Measurements from ENCODE around the gene OSBPL2. TPM values are rescaled to one million over a fixed set of nuclear protein-coding genes. Genes with fewer than 3 reads are reported as not detected.

OSBPL2 gene
- total RNA-seq, 1 experiment from 2014 or later, result 115 TPM

DNA sequence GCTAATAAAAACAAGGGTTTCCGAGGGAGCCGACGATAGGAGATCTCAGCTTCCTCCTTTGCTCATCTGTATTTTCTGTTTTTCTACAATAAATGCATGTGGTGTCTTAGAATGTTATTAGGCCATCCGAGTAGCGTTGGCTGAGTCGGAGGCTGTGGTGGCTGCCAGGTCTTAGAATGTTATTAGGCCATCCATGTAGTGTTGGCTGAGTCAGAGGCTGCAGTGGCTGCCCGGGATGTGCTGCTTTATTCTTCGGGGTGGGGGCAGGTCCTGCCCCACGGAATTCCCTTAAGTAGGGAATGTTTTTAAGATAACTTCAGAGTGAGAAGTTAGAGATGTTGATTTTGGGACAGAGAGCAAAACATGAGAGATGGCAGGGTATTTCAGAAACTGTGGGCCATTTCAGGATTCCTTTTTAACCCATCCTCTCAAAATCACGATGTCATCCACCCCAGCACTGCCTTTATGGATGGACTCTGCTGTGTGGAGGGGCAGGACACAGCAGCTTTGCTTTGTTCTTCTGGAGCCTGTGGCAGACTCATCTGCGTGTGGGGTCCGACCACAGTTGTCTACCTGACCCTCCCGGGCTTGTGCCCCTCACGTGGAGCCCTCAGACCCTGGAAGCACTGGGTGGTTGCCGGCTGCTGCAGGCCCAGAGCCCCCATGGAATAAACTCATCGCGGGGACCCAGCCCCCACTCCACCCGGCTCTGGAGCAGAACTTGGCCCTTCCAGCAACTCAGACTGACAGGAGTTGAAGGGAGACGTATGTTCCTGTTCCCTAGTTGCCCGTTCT is 20.4 kb downstream of the OSBPL2 start:
- no peak overlapping the region for H3K27ac Mint-ChIP-seq (ENCODE audit: unreplicated experiment)
- H3K9me3 Mint-ChIP-seq (ENCODE audit: low read depth, unreplicated experiment), result no peaks in the 10 kb centered on the region
- H3K27me3 Mint-ChIP-seq (ENCODE audit: unreplicated experiment), result no peaks in the 10 kb centered on the region
- intact Hi-C loops (cut with micrococcal nuclease; ENCODE audit: unreplicated experiment), result no loop called here
- TF ChIP-seq, protein P1, sequence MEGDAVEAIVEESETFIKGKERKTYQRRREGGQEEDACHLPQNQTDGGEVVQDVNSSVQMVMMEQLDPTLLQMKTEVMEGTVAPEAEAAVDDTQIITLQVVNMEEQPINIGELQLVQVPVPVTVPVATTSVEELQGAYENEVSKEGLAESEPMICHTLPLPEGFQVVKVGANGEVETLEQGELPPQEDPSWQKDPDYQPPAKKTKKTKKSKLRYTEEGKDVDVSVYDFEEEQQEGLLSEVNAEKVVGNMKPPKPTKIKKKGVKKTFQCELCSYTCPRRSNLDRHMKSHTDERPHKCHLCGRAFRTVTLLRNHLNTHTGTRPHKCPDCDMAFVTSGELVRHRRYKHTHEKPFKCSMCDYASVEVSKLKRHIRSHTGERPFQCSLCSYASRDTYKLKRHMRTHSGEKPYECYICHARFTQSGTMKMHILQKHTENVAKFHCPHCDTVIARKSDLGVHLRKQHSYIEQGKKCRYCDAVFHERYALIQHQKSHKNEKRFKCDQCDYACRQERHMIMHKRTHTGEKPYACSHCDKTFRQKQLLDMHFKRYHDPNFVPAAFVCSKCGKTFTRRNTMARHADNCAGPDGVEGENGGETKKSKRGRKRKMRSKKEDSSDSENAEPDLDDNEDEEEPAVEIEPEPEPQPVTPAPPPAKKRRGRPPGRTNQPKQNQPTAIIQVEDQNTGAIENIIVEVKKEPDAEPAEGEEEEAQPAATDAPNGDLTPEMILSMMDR (IDR thresholded peaks at IDR 0.05; ENCODE audit: unreplicated experiment), result no peak
- BruUV-seq (replicated peaks), result no TSS peak
- CTCF ChIA-PET, result interaction anchor here (0.6 kb wide), 1 partner anchor 1022 kb away, joined by 4 read pairs; no protein-coding TSS in a partner anchor
- no peak for DNase-seq
- peaks cover 67% of the 10 kb centered on the region for H3K36me3 Mint-ChIP-seq (ENCODE audit: insufficient read depth, unreplicated experiment)
- H3K4me1 Mint-ChIP-seq (ENCODE audit: low read depth, unreplicated experiment), result peaks cover 8% of the 10 kb centered on the region
- no peak overlapping the region for H3K4me3 Mint-ChIP-seq (ENCODE audit: low read depth, unreplicated experiment)

DNA sequence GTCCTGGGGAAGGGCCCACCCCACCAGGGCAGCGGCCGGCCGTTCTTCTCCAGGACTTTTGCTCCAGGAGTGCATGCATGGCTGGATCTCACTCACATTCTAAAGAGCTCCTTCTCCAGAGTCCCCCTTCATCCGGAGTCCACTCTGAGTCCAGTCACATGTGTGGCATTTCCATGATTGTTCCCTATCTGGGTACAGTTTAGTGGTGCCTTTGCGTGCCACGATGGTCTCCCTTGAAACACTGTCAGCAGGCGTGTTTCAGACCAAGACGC is 20.9 kb downstream of the OSBPL2 start:
- no peak overlapping the region for H3K4me3 Mint-ChIP-seq (ENCODE audit: low read depth, unreplicated experiment)
- BruUV-seq (replicated peaks), result no TSS peak

DNA sequence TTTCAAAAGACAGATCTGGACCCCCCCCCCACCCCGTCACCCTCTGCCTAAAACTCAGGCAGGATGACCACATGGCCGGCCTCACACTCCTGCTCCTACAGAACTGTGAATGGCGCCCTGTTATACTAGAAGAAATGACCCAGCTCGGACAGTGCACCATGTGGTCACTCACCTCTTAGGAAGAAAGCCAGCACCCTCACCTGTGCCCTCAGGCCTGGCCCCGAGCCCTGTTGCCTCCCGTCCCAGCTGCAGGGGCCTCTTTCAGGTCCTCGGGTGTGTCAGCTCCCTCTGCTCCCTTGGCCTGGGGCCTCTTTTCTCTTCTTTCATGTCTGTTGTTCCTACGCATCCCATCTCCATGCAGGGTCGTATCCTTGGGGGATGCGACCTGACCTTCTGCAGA is 23.7 kb downstream of the OSBPL2 start:
- H3K27me3 Mint-ChIP-seq (ENCODE audit: unreplicated experiment), result no peaks in the 10 kb centered on the region
- H3K27ac Mint-ChIP-seq (ENCODE audit: unreplicated experiment), result no peak overlapping the region
- H3K4me1 Mint-ChIP-seq (ENCODE audit: low read depth, unreplicated experiment), result no peaks in the 10 kb centered on the region
- no peaks in the 10 kb centered on the region for H3K9me3 Mint-ChIP-seq (ENCODE audit: low read depth, unreplicated experiment)
- H3K4me3 Mint-ChIP-seq (ENCODE audit: low read depth, unreplicated experiment), result no peak overlapping the region
- TF ChIP-seq, protein P1 (IDR thresholded peaks at IDR 0.05; ENCODE audit: unreplicated experiment), result no peak
- intact Hi-C loops (cut with micrococcal nuclease; ENCODE audit: unreplicated experiment), result no loop called here
- CTCF ChIA-PET, result interaction anchor here (0.6 kb wide), 1 partner anchor 47 kb away, joined by 5 read pairs; no protein-coding TSS in a partner anchor
- no peak for DNase-seq
- H3K36me3 Mint-ChIP-seq (ENCODE audit: insufficient read depth, unreplicated experiment), result peaks cover 74% of the 10 kb centered on the region
- no TSS peak for BruUV-seq (replicated peaks)

More for the DNA sequence above, 20.9 kb downstream of the OSBPL2 start:
- intact Hi-C loops (cut with micrococcal nuclease; ENCODE audit: unreplicated experiment), result no loop called here
- no peak for DNase-seq
- Mint-ChIP-seq H3K4me1 (ENCODE audit: low read depth, unreplicated experiment) (peaks cover 4% of the 10 kb centered on the region), H3K27me3 (ENCODE audit: unreplicated experiment) (no peaks in the 10 kb centered on the region), H3K36me3 (ENCODE audit: insufficient read depth, unreplicated experiment) (peaks cover 70% of the 10 kb centered on the region), H3K27ac (ENCODE audit: unreplicated experiment) (no peak overlapping the region), H3K9me3 (ENCODE audit: low read depth, unreplicated experiment) (no peaks in the 10 kb centered on the region)
- TF ChIP-seq, protein P1 (IDR thresholded peaks at IDR 0.05; ENCODE audit: unreplicated experiment), result no peak
- CTCF ChIA-PET, result interaction anchor here (0.6 kb wide), 1 partner anchor 1021 kb away, joined by 4 read pairs; no protein-coding TSS in a partner anchor

DNA sequence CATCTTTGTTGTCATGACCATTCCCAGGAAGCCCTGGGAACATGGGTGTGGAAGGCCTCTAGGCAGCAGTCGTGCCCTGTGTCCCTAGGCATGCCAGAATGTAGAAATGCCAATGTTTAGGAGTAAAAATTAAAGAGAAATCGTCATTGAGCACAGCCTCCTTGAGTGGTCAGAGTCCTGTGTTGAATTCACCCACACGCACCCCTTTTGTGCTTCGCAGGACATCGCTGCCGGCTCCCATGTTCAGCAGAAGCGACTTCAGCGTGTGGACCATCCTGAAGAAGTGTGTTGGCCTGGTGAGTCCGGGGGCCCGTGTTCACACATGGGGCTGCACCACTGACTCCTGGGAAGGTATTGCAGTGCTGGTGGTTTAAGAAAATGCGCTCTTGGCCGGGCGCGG is 25.1 kb downstream of the OSBPL2 start:
- H3K9me3 Mint-ChIP-seq (ENCODE audit: low read depth, unreplicated experiment), result no peaks in the 10 kb centered on the region
- no peak overlapping the region for H3K27ac Mint-ChIP-seq (ENCODE audit: unreplicated experiment)
- H3K36me3 Mint-ChIP-seq (ENCODE audit: insufficient read depth, unreplicated experiment), result peaks cover 80% of the 10 kb centered on the region
- CTCF ChIA-PET, result no interaction called here
- intact Hi-C loops (cut with micrococcal nuclease; ENCODE audit: unreplicated experiment), result no loop called here
- DNase-seq, result no peak
- no peaks in the 10 kb centered on the region for H3K4me1 Mint-ChIP-seq (ENCODE audit: low read depth, unreplicated experiment)
- H3K27me3 Mint-ChIP-seq (ENCODE audit: unreplicated experiment), result no peaks in the 10 kb centered on the region
- H3K4me3 Mint-ChIP-seq (ENCODE audit: low read depth, unreplicated experiment), result no peak overlapping the region
- TF ChIP-seq, protein P1 (IDR thresholded peaks at IDR 0.05; ENCODE audit: unreplicated experiment), result no peak
- BruUV-seq (replicated peaks), result no TSS peak

Data from Calu3 (cell line).